GM19438 (cell line): ENCODE data around the gene BMI1.

ENCODE experiments used
- ATAC-seq: cut with Tn5 transposase; IDR thresholded peaks from one replicate; pipeline ENCODE4 v1.9.1; 2021; ENCODE audit warnings: low read depth; ENCODE audit not compliant: unreplicated experiment

Gene BMI1

GRCh38 chr10:22319547-22319979 is 1.3 kb upstream of the BMI1 start:
- ATAC-seq: no peak

GRCh38 chr10:22319980-22320558 is 830 bp upstream of the BMI1 start:
- ATAC-seq: no peak

GRCh38 chr10:22321156-22321923 is 441 bp downstream of the BMI1 start:
- ATAC-seq: peak; percentile 21

- ATAC-seq: no peak
Measured at GRCh38 chr10:22321924-22322640, 1.2 kb downstream of the BMI1 start.

GRCh38 chr10:22322641-22323160 is 1.8 kb downstream of the BMI1 start:
- no peak for ATAC-seq

GRCh38 chr10:22323538-22324305 is 2.8 kb downstream of the BMI1 start:
- no peak for ATAC-seq

- no peak for ATAC-seq
Measured at GRCh38 chr10:22324413-22324812, 3.5 kb downstream of the BMI1 start.

GRCh38 chr10:22324893-22325271 is 4.0 kb downstream of the BMI1 start:
- ATAC-seq: no peak

- peak; percentile 47 for ATAC-seq
Measured at GRCh38 chr10:22325272-22326144, 4.6 kb downstream of the BMI1 start.

GRCh38 chr10:22326145-22326702 is 5.3 kb downstream of the BMI1 start:
- no peak for ATAC-seq

- ATAC-seq: no peak
Measured at GRCh38 chr10:22329150-22329549, 8.3 kb downstream of the BMI1 start.

- ATAC-seq: no peak
Measured at GRCh38 chr10:22332116-22332692, 11.3 kb downstream of the BMI1 start.

GRCh38 chr10:22333167-22333974 is 12.5 kb downstream of the BMI1 start:
- no peak for ATAC-seq

- ATAC-seq: no peak
Measured at GRCh38 chr10:22333975-22334282, 13.0 kb downstream of the BMI1 start.

GRCh38 chr10:22334414-22335172 is 13.7 kb downstream of the BMI1 start:
- ATAC-seq: no peak

- ATAC-seq: no peak
Measured at GRCh38 chr10:22335173-22335933, 14.5 kb downstream of the BMI1 start.
